Smooth muscle cell (in vitro differentiated cells): ENCODE results near the gene SHROOM3. TPM values are rescaled to one million over a fixed set of nuclear protein-coding genes. Genes with fewer than 3 reads are reported as not detected.

Experiments used
- DNase-seq: peaks from one replicate; lab custom pipeline; 2025; ENCODE audit not compliant: unreplicated experiment; lab: John Stamatoyannopoulos, UW
- H2AFZ ChIP-seq: fragments of 200-600 bp; sonication (generic); 2 replicates; pipeline ENCODE4 v1.6.0; 2016; ENCODE audit warnings: antibody characterized with exemption, low read depth, mild to moderate bottlenecking
- H3F3A ChIP-seq: fragments of 200-600 bp; sonication (generic); 2 replicates; pipeline ENCODE4 v1.6.0; 2017; ENCODE audit warnings: antibody characterized with exemption, low read depth
- H3K27ac ChIP-seq: fragments of 200-600 bp; sonication (generic); 2 replicates; pipeline ENCODE4 v1.5.1; 2016; ENCODE audit warnings: low read depth, mild to moderate bottlenecking
- H3K27me3 ChIP-seq: fragments of 200-600 bp; sonication (generic); 2 replicates; pipeline ENCODE4 v1.6.1; 2016; ENCODE audit warnings: low read depth, mild to moderate bottlenecking
- H3K36me3 ChIP-seq: fragments of 200-600 bp; sonication (generic); 2 replicates; pipeline ENCODE4 v1.5.1; 2016; ENCODE audit warnings: low read depth
- H3K4me1 ChIP-seq: fragments of 200-600 bp; sonication (generic); 2 replicates; pipeline ENCODE4 v1.5.1; 2016; ENCODE audit warnings: low read depth
- H3K4me2 ChIP-seq: fragments of 200-600 bp; sonication (generic); 2 replicates; pipeline ENCODE4 v1.6.0; 2016; ENCODE audit warnings: mild to moderate bottlenecking
- H3K4me3 ChIP-seq: fragments of 200-600 bp; sonication (generic); 2 replicates; pipeline ENCODE4 v1.5.1; 2016; ENCODE audit warnings: mild to moderate bottlenecking
- H3K79me2 ChIP-seq: fragments of 200-600 bp; sonication (generic); 2 replicates; pipeline ENCODE4 v1.6.0; 2016; ENCODE audit warnings: low read depth, mild to moderate bottlenecking
- H3K9ac ChIP-seq: fragments of 200-600 bp; sonication (generic); 2 replicates; pipeline ENCODE4 v1.6.0; 2016; ENCODE audit warnings: low read depth
- H3K9me3 ChIP-seq: fragments of 200-600 bp; sonication (generic); replicated peaks from 2 replicates; pipeline ENCODE4 v1.5.1; 2016; ENCODE audit warnings: low read depth
- H4K20me1 ChIP-seq: fragments of 200-600 bp; sonication (generic); 2 replicates; pipeline ENCODE4 v1.6.0; 2016; ENCODE audit warnings: low read depth
- CTCF ChIP-seq: fragments of 200-600 bp; sonication (generic); IDR thresholded peaks from 2 replicates; pipeline ENCODE4 v1.5.1; 2017; ENCODE audit warnings: borderline replicate concordance, mild to moderate bottlenecking, antibody characterized with exemption; ENCODE audit not compliant: insufficient read depth, poor library complexity, severe bottlenecking
- WGBS: methylation state at CpG from one replicate; pipeline ENCODE4 v1.1.7; 2016; ENCODE audit warnings: low lambda C conversion rate; 5-methylcytosine and 5-hydroxymethylcytosine counted together
- polyA plus RNA-seq: library from polyadenylated mRNA; unstranded; fragments of >200 nt; fragmentation: Nextera tagmentation; extraction: Ambion mirVana; gene quantifications from 2 replicates; pipeline ENCODE4 v1.2.1, GENCODE V29; 2016
- total RNA-seq: library from RNA; depleted of rRNA; stranded (reverse); fragments of >200 nt; gene quantifications from 2 replicates; pipeline ENCODE4 v1.2.3, GENCODE V29; 2014

SHROOM3 gene
- total and polyA plus RNA-seq, 2 experiments from 2014 or later: 10.0 to 31.9 TPM

- DNase-seq: peak; percentile 11
- Histone ChIP-seq H3K4me2 (peak overlapping the region; percentile 99), H3K79me2 (peaks cover 40% of the 10 kb centered on the region), H4K20me1 (no peaks in the 10 kb centered on the region), H3K27me3 (peaks cover 1% of the 10 kb centered on the region), H3K36me3 (no peaks in the 10 kb centered on the region), H3F3A (no peaks in the 10 kb centered on the region), H3K9me3 (no peaks in the 10 kb centered on the region), H2AFZ (peak overlapping the region; percentile 90), H3K4me1 (peaks cover 25% of the 10 kb centered on the region), H3K9ac (peak overlapping the region; percentile 75), H3K27ac (peak overlapping the region; percentile 35), H3K4me3 (peak overlapping the region; percentile 90)
- TF ChIP-seq CTCF: no peak
- under 1% methylated on average over 58 of the region's 87 CpGs for WGBS
Observed at GRCh38 chr4:76689145-76689817, 254.3 kb downstream of the SHROOM3 start.

GRCh38 chr4:76690011-76690905 is 255.2 kb downstream of the SHROOM3 start:
- Histone ChIP-seq H4K20me1 (no peaks in the 10 kb centered on the region), H3K9me3 (no peaks in the 10 kb centered on the region), H3K27me3 (no peaks in the 10 kb centered on the region), H3K36me3 (no peaks in the 10 kb centered on the region), H3K4me1 (peaks cover 25% of the 10 kb centered on the region), H3F3A (no peaks in the 10 kb centered on the region), H2AFZ (peak overlapping the region; percentile 87), H3K79me2 (peaks cover 50% of the 10 kb centered on the region), H3K9ac (peak overlapping the region; percentile 75), H3K4me3 (peak overlapping the region; percentile 90), H3K27ac (peak overlapping the region; percentile 35), H3K4me2 (peak overlapping the region; percentile 99)
- 2% methylated on average over 11 of the region's 12 CpGs for WGBS
- no peak for TF ChIP-seq CTCF
- DNase-seq: no peak

GRCh38 chr4:76690906-76691275 is 255.9 kb downstream of the SHROOM3 start:
- no peaks in the 10 kb centered on the region for H3K36me3 ChIP-seq
- H3K4me3 ChIP-seq: peak overlapping the region; percentile 90
- no peak overlapping the region for H2AFZ ChIP-seq
- no peaks in the 10 kb centered on the region for H4K20me1 ChIP-seq
- H3K27me3 ChIP-seq: no peaks in the 10 kb centered on the region
- H3K9me3 ChIP-seq: no peaks in the 10 kb centered on the region
- H3K9ac ChIP-seq: peak overlapping the region; percentile 75
- H3F3A ChIP-seq: no peaks in the 10 kb centered on the region
- DNase-seq: no peak
- no peak for TF ChIP-seq CTCF
- 72% methylated on average over 1 of the region's 1 CpG for WGBS
- H3K79me2 ChIP-seq: peaks cover 56% of the 10 kb centered on the region
- peak overlapping the region; percentile 4 for H3K27ac ChIP-seq
- peaks cover 32% of the 10 kb centered on the region for H3K4me1 ChIP-seq
- H3K4me2 ChIP-seq: peak overlapping the region; percentile 99
